WTC11 (cell line): ENCODE data around the gene LAMA1. TPM values are rescaled to one million over a fixed set of nuclear protein-coding genes. Genes with fewer than 3 reads are reported as not detected.

ENCODE experiments used
- ATAC-seq: fragments of 200-7000 bp; cut with Tn5 transposase; 2 replicates; pipeline ENCODE4 v1.10.0; 2021; ENCODE audit warnings: mild to moderate bottlenecking, moderate library complexity
- CTCF ChIA-PET: fragments of 300-600 bp; sonication (Branson Sonifier 250); formaldehyde crosslinking; loops from one replicate; lab custom pipeline; 2021; ENCODE audit warnings: antibody characterized with exemption; lab: Charles Lee
- POLR2A ChIA-PET: fragments of 350-600 bp; sonication (Branson Sonifier 250); formaldehyde crosslinking; loops from one replicate; lab custom pipeline; 2021; ENCODE audit warnings: antibody characterized with exemption; lab: Charles Lee
- DNase-seq: peaks from one replicate; pipeline ENCODE4 v3.0.0; 2021; ENCODE audit warnings: low spot score
- H3K27ac Mint-ChIP-seq: 2 replicates; pipeline ENCODE4 v1.8.0; 2021; ENCODE audit warnings: mixed read lengths
- H3K27me3 Mint-ChIP-seq: 2 replicates; pipeline ENCODE4 v1.8.0; 2021; ENCODE audit warnings: low read depth, mild to moderate bottlenecking, moderate library complexity, mixed read lengths
- H3K36me3 Mint-ChIP-seq: 2 replicates; pipeline ENCODE4 v1.8.0; 2021; ENCODE audit warnings: mixed read lengths
- H3K4me1 Mint-ChIP-seq: 2 replicates; pipeline ENCODE4 v1.8.0; 2022; ENCODE audit warnings: mixed read lengths
- H3K4me3 Mint-ChIP-seq: 2 replicates; pipeline ENCODE4 v1.8.0; 2021; ENCODE audit warnings: mild to moderate bottlenecking, moderate library complexity, mixed read lengths
- H3K9me3 Mint-ChIP-seq: 2 replicates; pipeline ENCODE4 v1.8.0; 2021; ENCODE audit warnings: mixed read lengths
- CBFB ChIP-seq: sonication (generic); formaldehyde crosslinking; IDR thresholded peaks from 2 replicates; pipeline ENCODE4 v1.8.1; 2022; ENCODE audit warnings: mild to moderate bottlenecking, low read depth, missing genetic modification reagents
- CDX4 ChIP-seq: fragments of 250-450 bp; sonication (Bioruptor Pico); IDR thresholded peaks from 2 replicates; pipeline ENCODE4 v1.9.0; 2021; ENCODE audit warnings: moderate library complexity, mild to moderate bottlenecking, inconsistent platforms, borderline replicate concordance
- GRHL2 ChIP-seq: fragments of 250-450 bp; sonication (Bioruptor Pico); IDR thresholded peaks from 2 replicates; pipeline ENCODE4 v1.8.0; 2022; ENCODE audit warnings: mild to moderate bottlenecking, moderate library complexity; ENCODE audit not compliant: insufficient replicate concordance, severe bottlenecking
- IRF2 ChIP-seq: sonication (generic); formaldehyde crosslinking; IDR thresholded peaks from 2 replicates; pipeline ENCODE4 v1.8.0; 2022; ENCODE audit warnings: low read depth, missing genetic modification reagents, borderline replicate concordance
- SMAD3 ChIP-seq: sonication (generic); formaldehyde crosslinking; IDR thresholded peaks from 2 replicates; pipeline ENCODE4 v1.8.0; 2022; ENCODE audit warnings: missing genetic modification reagents, mild to moderate bottlenecking, borderline replicate concordance
- ZBTB21 ChIP-seq: sonication (generic); formaldehyde crosslinking; IDR thresholded peaks from 2 replicates; pipeline ENCODE4 v1.8.1; 2023; ENCODE audit warnings: mild to moderate bottlenecking, missing genetic modification reagents, borderline replicate concordance
- ZNF232 ChIP-seq: sonication (generic); formaldehyde crosslinking; IDR thresholded peaks from 2 replicates; pipeline ENCODE4 v1.8.0; 2022; ENCODE audit warnings: mild to moderate bottlenecking, missing genetic modification reagents
- ZNF281 ChIP-seq: sonication (generic); formaldehyde crosslinking; IDR thresholded peaks from 2 replicates; pipeline ENCODE4 v1.8.0; 2023; ENCODE audit warnings: mild to moderate bottlenecking, missing genetic modification reagents
- total RNA-seq: library from RNA; stranded (reverse); gene quantifications from 3 replicates; pipeline ENCODE4 v1.2.3, GENCODE V29; 2021
- TF ChIP-seq, protein P1 (sequence below): fragments of 250-450 bp; sonication (Bioruptor Pico); conservative IDR thresholded peaks from 2 replicates; pipeline ENCODE4 v1.9.0; 2021; ENCODE audit warnings: mild to moderate bottlenecking
- TF ChIP-seq, protein P2 (sequence below): sonication (generic); formaldehyde crosslinking; IDR thresholded peaks from 2 replicates; pipeline ENCODE4 v1.8.1; 2023; ENCODE audit warnings: mild to moderate bottlenecking, moderate library complexity, missing genetic modification reagents
- TF ChIP-seq, protein P3 (sequence below): fragments of 200-600 bp; IDR thresholded peaks from 2 replicates; pipeline ENCODE4 v1.8.0; 2022; ENCODE audit warnings: antibody characterized with exemption
- TF ChIP-seq, protein P4 (sequence below): sonication (generic); formaldehyde crosslinking; IDR thresholded peaks from 2 replicates; pipeline ENCODE4 v1.8.0; 2023; ENCODE audit warnings: missing genetic modification reagents

The LAMA1 gene
- total RNA-seq, 1 experiment from 2014 or later: 50.7 TPM

DNA sequence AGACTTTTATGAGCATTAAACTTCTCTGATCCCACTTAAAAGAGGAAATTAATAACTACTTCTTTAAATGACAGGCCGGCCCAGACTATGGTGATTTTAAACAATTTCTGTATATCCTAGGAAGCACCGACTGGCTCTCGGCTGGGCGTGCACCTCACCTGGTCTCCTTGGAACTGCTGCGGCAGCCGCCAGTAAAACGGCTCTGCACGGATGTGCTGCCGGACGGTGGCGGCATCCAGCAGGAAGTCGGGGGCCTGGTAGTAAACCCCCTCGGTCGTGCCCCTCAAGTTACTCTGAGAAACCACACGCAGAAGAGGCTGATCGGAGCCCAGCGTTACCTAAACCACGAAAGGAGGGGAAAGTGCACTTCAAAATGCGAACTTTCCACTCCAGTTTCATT, 106.5 kb downstream of the LAMA1 start:
- TF ChIP-seq, protein P1, sequence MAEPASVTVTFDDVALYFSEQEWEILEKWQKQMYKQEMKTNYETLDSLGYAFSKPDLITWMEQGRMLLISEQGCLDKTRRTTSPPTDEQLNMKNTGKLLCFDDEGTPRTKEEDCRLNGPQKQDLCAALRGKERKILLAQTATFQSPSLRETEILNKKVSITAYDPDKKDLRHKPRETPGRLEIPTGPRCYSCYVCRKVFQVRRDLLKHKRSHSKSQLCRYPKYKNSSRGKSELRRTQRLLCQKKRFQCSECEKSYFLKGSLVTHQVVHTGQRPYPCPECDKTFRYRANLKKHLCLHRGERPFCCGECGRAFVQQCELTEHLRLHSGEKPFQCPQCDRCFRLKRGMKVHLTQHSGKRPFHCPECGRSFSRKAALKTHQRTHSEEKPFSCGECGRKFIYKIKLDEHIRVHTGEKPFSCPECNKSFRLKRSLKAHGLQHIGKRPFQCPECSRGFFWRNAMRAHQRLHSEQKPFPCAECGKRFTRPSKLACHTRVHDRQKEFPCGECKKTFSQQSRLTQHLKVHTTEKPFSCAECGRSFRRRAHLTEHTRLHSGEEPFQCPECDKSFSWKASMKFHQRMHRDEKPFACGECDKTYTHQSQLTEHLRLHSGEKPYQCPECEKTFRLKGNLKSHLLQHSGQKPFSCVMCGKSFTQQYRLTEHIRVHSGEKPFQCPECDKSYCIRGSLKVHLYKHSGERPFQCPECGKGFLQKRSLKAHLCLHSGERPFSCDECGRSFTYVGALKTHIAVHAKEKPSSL: no peak
- no peak for TF ChIP-seq IRF2 (CRISPR knock-in tag)
- TF ChIP-seq ZBTB21: no peak
- no peak for TF ChIP-seq CDX4 (CRISPR knock-in tag)
- no peak for TF ChIP-seq ZNF281
- TF ChIP-seq, protein P2, sequence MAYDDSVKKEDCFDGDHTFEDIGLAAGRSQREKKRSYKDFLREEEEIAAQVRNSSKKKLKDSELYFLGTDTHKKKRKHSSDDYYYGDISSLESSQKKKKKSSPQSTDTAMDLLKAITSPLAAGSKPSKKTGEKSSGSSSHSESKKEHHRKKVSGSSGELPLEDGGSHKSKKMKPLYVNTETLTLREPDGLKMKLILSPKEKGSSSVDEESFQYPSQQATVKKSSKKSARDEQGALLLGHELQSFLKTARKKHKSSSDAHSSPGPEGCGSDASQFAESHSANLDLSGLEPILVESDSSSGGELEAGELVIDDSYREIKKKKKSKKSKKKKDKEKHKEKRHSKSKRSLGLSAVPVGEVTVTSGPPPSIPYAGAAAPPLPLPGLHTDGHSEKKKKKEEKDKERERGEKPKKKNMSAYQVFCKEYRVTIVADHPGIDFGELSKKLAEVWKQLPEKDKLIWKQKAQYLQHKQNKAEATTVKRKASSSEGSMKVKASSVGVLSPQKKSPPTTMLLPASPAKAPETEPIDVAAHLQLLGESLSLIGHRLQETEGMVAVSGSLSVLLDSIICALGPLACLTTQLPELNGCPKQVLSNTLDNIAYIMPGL (CRISPR knock-in tag): no peak
- no peak for TF ChIP-seq GRHL2 (CRISPR knock-in tag)
- TF ChIP-seq, protein P3, sequence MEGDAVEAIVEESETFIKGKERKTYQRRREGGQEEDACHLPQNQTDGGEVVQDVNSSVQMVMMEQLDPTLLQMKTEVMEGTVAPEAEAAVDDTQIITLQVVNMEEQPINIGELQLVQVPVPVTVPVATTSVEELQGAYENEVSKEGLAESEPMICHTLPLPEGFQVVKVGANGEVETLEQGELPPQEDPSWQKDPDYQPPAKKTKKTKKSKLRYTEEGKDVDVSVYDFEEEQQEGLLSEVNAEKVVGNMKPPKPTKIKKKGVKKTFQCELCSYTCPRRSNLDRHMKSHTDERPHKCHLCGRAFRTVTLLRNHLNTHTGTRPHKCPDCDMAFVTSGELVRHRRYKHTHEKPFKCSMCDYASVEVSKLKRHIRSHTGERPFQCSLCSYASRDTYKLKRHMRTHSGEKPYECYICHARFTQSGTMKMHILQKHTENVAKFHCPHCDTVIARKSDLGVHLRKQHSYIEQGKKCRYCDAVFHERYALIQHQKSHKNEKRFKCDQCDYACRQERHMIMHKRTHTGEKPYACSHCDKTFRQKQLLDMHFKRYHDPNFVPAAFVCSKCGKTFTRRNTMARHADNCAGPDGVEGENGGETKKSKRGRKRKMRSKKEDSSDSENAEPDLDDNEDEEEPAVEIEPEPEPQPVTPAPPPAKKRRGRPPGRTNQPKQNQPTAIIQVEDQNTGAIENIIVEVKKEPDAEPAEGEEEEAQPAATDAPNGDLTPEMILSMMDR: no peak
- no peak for TF ChIP-seq CBFB (CRISPR knock-in tag)
- CTCF ChIA-PET: interaction anchor here (1.0 kb wide), 1 partner anchor 166 kb away, joined by 4 read pairs; no protein-coding TSS in a partner anchor

DNA sequence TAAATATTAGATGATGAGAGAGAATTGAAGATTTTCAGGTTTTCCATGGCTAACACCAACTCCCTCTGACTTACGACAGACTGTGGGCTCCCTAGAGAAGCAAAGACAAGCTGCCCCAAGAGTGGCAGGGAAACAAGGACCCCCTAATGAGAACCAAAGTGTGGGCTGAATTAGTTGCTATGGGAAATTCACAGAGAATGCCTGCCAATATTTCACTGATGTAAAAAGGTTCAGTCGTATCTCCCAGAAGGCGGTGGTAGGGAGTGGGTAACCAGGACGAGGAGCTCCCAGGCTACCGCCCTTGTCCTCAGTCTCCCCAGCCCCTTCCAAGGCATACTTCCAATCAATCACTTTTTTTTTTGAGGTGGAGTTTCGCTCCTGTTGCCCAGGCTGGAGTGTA, 113.6 kb downstream of the LAMA1 start:
- H3K4me3 Mint-ChIP-seq: no peak overlapping the region
- ChIA-PET POLR2A (no interaction called here), CTCF (interaction anchor here (1.6 kb wide), 1 partner anchor 34 kb away, joined by 4 read pairs; no protein-coding TSS in a partner anchor)
- H3K36me3 Mint-ChIP-seq: peaks cover 24% of the 10 kb centered on the region
- no peaks in the 10 kb centered on the region for H3K9me3 Mint-ChIP-seq
- TF ChIP-seq GRHL2 (CRISPR knock-in tag) (no peak), ZNF232 (CRISPR knock-in tag) (no peak), SMAD3 (CRISPR knock-in tag) (no peak)
- TF ChIP-seq, protein P4, sequence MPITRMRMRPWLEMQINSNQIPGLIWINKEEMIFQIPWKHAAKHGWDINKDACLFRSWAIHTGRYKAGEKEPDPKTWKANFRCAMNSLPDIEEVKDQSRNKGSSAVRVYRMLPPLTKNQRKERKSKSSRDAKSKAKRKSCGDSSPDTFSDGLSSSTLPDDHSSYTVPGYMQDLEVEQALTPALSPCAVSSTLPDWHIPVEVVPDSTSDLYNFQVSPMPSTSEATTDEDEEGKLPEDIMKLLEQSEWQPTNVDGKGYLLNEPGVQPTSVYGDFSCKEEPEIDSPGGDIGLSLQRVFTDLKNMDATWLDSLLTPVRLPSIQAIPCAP (CRISPR knock-in tag): no peak
- DNase-seq: no peak
- H3K27me3 Mint-ChIP-seq: no peaks in the 10 kb centered on the region
- no peak overlapping the region for H3K27ac Mint-ChIP-seq
- ATAC-seq: no peak
- H3K4me1 Mint-ChIP-seq: peaks cover 18% of the 10 kb centered on the region

More for the DNA sequence above, 106.5 kb downstream of the LAMA1 start:
- Mint-ChIP-seq H3K9me3 (no peaks in the 10 kb centered on the region), H3K4me3 (no peak overlapping the region), H3K27ac (no peak overlapping the region), H3K4me1 (no peaks in the 10 kb centered on the region), H3K36me3 (peaks cover 56% of the 10 kb centered on the region), H3K27me3 (no peaks in the 10 kb centered on the region)
- DNase-seq (no peak), ATAC-seq (no peak)
- POLR2A ChIA-PET: no interaction called here
